Superior temporal gyrus (tissue), 1 donor: ENCODE results near the gene OR10W1.

Experiments
- DNase-seq: peaks from one replicate; pipeline ENCODE4 v3.0.0-alpha.2; 2016; ENCODE audit errors: extremely low spot score

Gene OR10W1

GRCh38 chr11:58268142-58268541 lies at the start of gene OR10W1:
TSS of gene OR10W1 (minus strand) at chr11:58268260. CDS start at chr11:58267858, 402 bp downstream.
- no peak for DNase-seq

- DNase-seq, result no peak
These were observed 48.1 kb upstream of the OR10W1 start for GRCh38 chr11:58316142-58316541.

GRCh38 chr11:58301576-58301975 lies 33.5 kb upstream of the OR10W1 start:
- DNase-seq, result no peak

- no peak for DNase-seq
These were observed 24.0 kb upstream of the OR10W1 start for GRCh38 chr11:58292017-58292416.

GRCh38 chr11:58289266-58289665 lies 21.2 kb upstream of the OR10W1 start:
- DNase-seq, result no peak

- DNase-seq, result no peak
These were observed 18.2 kb upstream of the OR10W1 start for GRCh38 chr11:58286249-58286648.

- no peak for DNase-seq
These were observed 17.5 kb upstream of the OR10W1 start for GRCh38 chr11:58285483-58286040.

- no peak for DNase-seq
These were observed 8.1 kb upstream of the OR10W1 start for GRCh38 chr11:58276151-58276550.

GRCh38 chr11:58275002-58275401 lies 6.9 kb upstream of the OR10W1 start:
- no peak for DNase-seq

GRCh38 chr11:58259983-58260382 lies 8.1 kb downstream of the OR10W1 start:
- no peak for DNase-seq

GRCh38 chr11:58254936-58255335 lies 13.1 kb downstream of the OR10W1 start:
- no peak for DNase-seq

GRCh38 chr11:58243954-58244353 lies 24.1 kb downstream of the OR10W1 start:
- no peak for DNase-seq

- no peak for DNase-seq
These were observed 40.0 kb downstream of the OR10W1 start for GRCh38 chr11:58227956-58228615.

GRCh38 chr11:58222721-58223120 lies 45.3 kb downstream of the OR10W1 start:
- DNase-seq, result no peak
